ENCODE measurements around the gene AVEN. TPM values are rescaled to one million over a fixed set of nuclear protein-coding genes. Genes with fewer than 3 reads are reported as not detected.

The AVEN gene
- total and polyA plus RNA-seq, 2 of the 8 experiments (the other 6 are each of a cell fraction or from before 2014, with no cell fraction given) = 5.5 to 17.0 TPM

DNA sequence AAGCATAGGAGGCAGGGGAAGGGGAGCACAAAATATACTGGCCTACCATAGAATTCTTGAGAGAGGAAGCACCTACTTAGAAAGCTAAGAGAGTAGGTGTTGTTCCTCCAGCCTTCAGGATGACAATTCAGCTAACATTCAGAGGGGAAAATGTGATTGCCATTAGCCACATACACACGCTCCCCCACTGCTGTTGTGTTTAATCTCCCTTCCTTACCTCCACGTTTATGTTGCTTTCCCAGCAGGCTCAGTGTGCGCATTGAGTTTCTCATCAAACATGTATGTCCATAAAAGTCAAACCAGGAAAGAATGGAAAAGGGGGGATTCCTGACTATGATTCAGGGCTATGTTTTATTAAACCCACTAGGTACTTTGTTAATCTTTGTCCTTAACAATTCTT, 215.9 kb downstream of the AVEN start:
- Histone ChIP-seq H3K4ac (replicated peaks; ENCODE audit: insufficient read length, low read depth, low read length) (no peak overlapping the region), H3K18ac (ENCODE audit: extremely low read depth, low read length) (no peak overlapping the region), H3K4me3 (ENCODE audit: extremely low read depth in 1 of 4, insufficient read depth in 2 of 4, low read depth in 3 of 4, low read length in 4 of 4) (no peak overlapping the region), H3K23ac (ENCODE audit: insufficient read length) (no peak overlapping the region), H3K79me1 (ENCODE audit: low read depth, low read length) (no peaks in the 10 kb centered on the region), H2BK12ac (ENCODE audit: low read depth, low read length) (no peak overlapping the region), H2AK5ac (ENCODE audit: low read depth, low read length) (no peak overlapping the region), H2BK5ac (ENCODE audit: low read depth, low read length) (no peak overlapping the region), H3K4me2 (ENCODE audit: insufficient read depth in 1 of 2, low read depth in 2 of 2, low read length in 2 of 2) (no peak overlapping the region), H2BK120ac (replicated peaks; ENCODE audit: low read depth, low read length) (no peak overlapping the region), H4K5ac (ENCODE audit: insufficient read length, low read depth, low read length) (no peak overlapping the region), H3K27me3 (replicated peaks in 1 of 4; ENCODE audit: control insufficient read depth in 3 of 4, extremely low read depth in 1 of 4, insufficient read depth in 3 of 4, low read length in 3 of 4) (no peaks in the 10 kb centered on the region), H3K9ac (replicated peaks in 1 of 4; ENCODE audit: extremely low read depth in 1 of 4, low read depth in 3 of 4, low read length in 3 of 4) (no peak overlapping the region), H3K23me2 (ENCODE audit: low read depth, low read length) (no peaks in the 10 kb centered on the region), H3K14ac (ENCODE audit: insufficient read length) (no peak overlapping the region), H4K91ac (replicated peaks; ENCODE audit: insufficient read length, low read length) (no peak overlapping the region), H4K8ac (ENCODE audit: extremely low read depth, insufficient read depth, low read length) (no peak overlapping the region), H3K27ac (ENCODE audit: low read depth, low read length) (no peak overlapping the region), H3K56ac (replicated peaks; ENCODE audit: insufficient read length, low read depth, low read length) (no peak overlapping the region), H2AFZ (ENCODE audit: low read length) (no peak overlapping the region), H3K36me3 (ENCODE audit: control insufficient read depth in 2 of 4, insufficient read depth in 4 of 4, low read length in 3 of 4) (no peaks in the 10 kb centered on the region), H3K4me1 (replicated peaks in 1 of 4; ENCODE audit: control insufficient read depth in 3 of 4, insufficient read depth in 4 of 4, low read length in 3 of 4) (peaks cover 0 to 3% (median 0%) of the 10 kb centered on the region in 4 experiments; a peak in 2 of 7 replicates), H2BK15ac (ENCODE audit: low read length) (no peak overlapping the region), H3K79me2 (ENCODE audit: control insufficient read depth in 1 of 2, insufficient read depth in 2 of 2, low read length in 2 of 2) (no peaks in the 10 kb centered on the region), H2BK20ac (ENCODE audit: low read length) (no peak overlapping the region), H4K20me1 (replicated peaks in 1 of 2; ENCODE audit: control insufficient read depth in 1 of 2, insufficient read depth in 2 of 2, low read length in 2 of 2) (no peaks in the 10 kb centered on the region), H3K9me3 (ENCODE audit: insufficient read depth in 2 of 2, low read depth in 1 of 2, low read length in 1 of 2) (no peaks in the 10 kb centered on the region)
- ChIA-PET CTCF (ENCODE audit: partially characterized antibody) (interaction anchor here (1.2 to 1.6 kb wide), 2 partner anchors 12 to 14 kb away, joined by 3 to 5 read pairs; no protein-coding TSS in a partner anchor), POLR2A (ENCODE audit: partially characterized antibody) (no interaction called here)
- 83% methylated on average over 3 of the region's 3 CpGs; no CpG with 5 or more reads in 1 of the 2 experiments for WGBS, 2 experiments (ENCODE audit: extremely low coverage in 1 of 2, insufficient coverage in 1 of 2, insufficient read length in 1 of 2, insufficient replicate concordance in 2 of 2, low coverage in 1 of 2, low lambda C conversion rate in 2 of 2, missing lambda C conversion rate in 1 of 2)
- FAIRE-seq (no peak), DNase-seq (ENCODE audit: low read depth in 1 of 2, low spot score in 2 of 2) (no peak)
- TF ChIP-seq BCL11A (IDR thresholded peaks at IDR 0.05; ENCODE audit: low read depth in 2 of 2, low read length in 2 of 2) (no peak), TEAD4 (IDR thresholded peaks at IDR 0.05; ENCODE audit: low read depth, low read length) (no peak), CBX8 (IDR thresholded peaks at IDR 0.05; ENCODE audit: borderline replicate concordance, low read depth, low read length) (no peak), TBP (IDR thresholded peaks at IDR 0.05; ENCODE audit: low read depth, low read length) (no peak), RAD21 (IDR thresholded peaks at IDR 0.05 in 1 of 2, conservative IDR thresholded peaks at IDR 0.05 in 1 of 2; ENCODE audit: low read depth in 2 of 2, low read length in 2 of 2) (no peak), SP2 (IDR thresholded peaks at IDR 0.05; ENCODE audit: low read length) (no peak), TAF7 (optimal IDR thresholded peaks at IDR 0.05; ENCODE audit: borderline replicate concordance, low read depth, low read length) (no peak), MAFK (IDR thresholded peaks at IDR 0.05; ENCODE audit: low read depth, low read length) (no peak), JUN (IDR thresholded peaks at IDR 0.05; ENCODE audit: low read depth, low read length) (no peak), TCF12 (IDR thresholded peaks at IDR 0.05; ENCODE audit: low read depth, low read length) (no peak), EP300 (IDR thresholded peaks at IDR 0.05; ENCODE audit: borderline replicate concordance in 1 of 2, low read depth in 2 of 2, low read length in 2 of 2) (no peak), YY1 (IDR thresholded peaks at IDR 0.05; ENCODE audit: low read depth, low read length) (no peak), PHF8 (conservative IDR thresholded peaks at IDR 0.05; ENCODE audit: low read depth, low read length) (no peak), CBX5 (IDR thresholded peaks at IDR 0.05; ENCODE audit: low read depth, low read length) (no peak)

Measured in H1 (cell line).